IMR-90 (cell line): Measurements from ENCODE around the gene UPK1B. TPM values are rescaled to one million over a fixed set of nuclear protein-coding genes. Genes with fewer than 3 reads are reported as not detected.

ENCODE experiments used
- ATAC-seq: fragments of 200-7000 bp; cut with Tn5 transposase; 2 replicates; pipeline ENCODE4 v1.9.1; 2020; ENCODE audit warnings: low read depth, mild to moderate bottlenecking, moderate library complexity
- BruUV-seq: library from RNA; stranded (reverse); fragments of 400-500 nt; replicated peaks from 2 replicates; lab custom pipeline; 2021; lab: Mats Ljungman, UMichigan
- CTCF ChIA-PET: fragments of 300-600 bp; formaldehyde crosslinking; extraction: SDS; loops from one replicate; lab custom pipeline; 2021; ENCODE audit warnings: antibody characterized with exemption; lab: Yijun Ruan, JAX
- POLR2A ChIA-PET: fragments of 300-600 bp; sonication (Branson Sonifier 250); formaldehyde crosslinking; loops from one replicate; lab custom pipeline; 2022; ENCODE audit warnings: antibody characterized with exemption; ENCODE audit not compliant: unreplicated experiment; lab: Charles Lee
- DNase-seq: peaks from one replicate; pipeline ENCODE4 v3.0.0; 2013
- H2AFZ ChIP-seq: replicated peaks from 2 replicates; pipeline ENCODE3; 2013; ENCODE audit warnings: low read length, mild to moderate bottlenecking; ENCODE audit not compliant: poor library complexity
- H2AK5ac ChIP-seq: 2 replicates; pipeline ENCODE4 v1.6.1; 2013; ENCODE audit warnings: low read depth, low read length, inconsistent platforms
- H2AK9ac ChIP-seq: replicated peaks from 2 replicates; pipeline ENCODE3; 2013; ENCODE audit warnings: mild to moderate bottlenecking, low read depth, low read length, moderate library complexity; ENCODE audit not compliant: poor library complexity
- H2BK120ac ChIP-seq: 2 replicates; pipeline ENCODE4 v1.6.1; 2013; ENCODE audit warnings: low read depth, low read length, inconsistent platforms
- H2BK15ac ChIP-seq: 3 replicates; pipeline ENCODE4 v1.6.1; 2013; ENCODE audit warnings: low read depth, low read length, inconsistent platforms
- H2BK20ac ChIP-seq: 2 replicates; pipeline ENCODE4 v1.6.1; 2013; ENCODE audit warnings: low read depth, mild to moderate bottlenecking, inconsistent platforms, low read length, moderate library complexity
- H2BK5ac ChIP-seq: 2 replicates; pipeline ENCODE4 v1.6.1; 2013; ENCODE audit warnings: mild to moderate bottlenecking, low read depth, low read length, inconsistent platforms; ENCODE audit not compliant: poor library complexity, severe bottlenecking
- H3K14ac ChIP-seq: replicated peaks from 2 replicates; pipeline ENCODE4 v1.6.1; 2013; ENCODE audit warnings: low read depth, low read length, inconsistent platforms
- H3K18ac ChIP-seq: 2 replicates; pipeline ENCODE4 v1.6.1; 2013; ENCODE audit warnings: low read depth, low read length, control low read depth
- H3K23ac ChIP-seq: 2 replicates; pipeline ENCODE4 v1.6.1; 2013; ENCODE audit warnings: low read depth, low read length, inconsistent platforms
- H3K27ac ChIP-seq: 2 replicates; pipeline ENCODE4 v1.5.1; 2013; ENCODE audit warnings: mild to moderate bottlenecking, control low read depth, low read length; ENCODE audit not compliant: insufficient read depth
- H3K27me3 ChIP-seq: 2 replicates; pipeline ENCODE4 v1.6.1; 2013; ENCODE audit warnings: low read length; ENCODE audit not compliant: control insufficient read depth, insufficient read depth
- H3K36me3 ChIP-seq: 2 replicates; pipeline ENCODE4 v1.6.1; 2013; ENCODE audit warnings: low read length, mixed read lengths; ENCODE audit not compliant: control insufficient read depth, insufficient read depth
- H3K4ac ChIP-seq: 2 replicates; pipeline ENCODE4 v1.6.1; 2013; ENCODE audit warnings: low read depth, low read length, inconsistent platforms
- H3K4me1 ChIP-seq: 2 replicates; pipeline ENCODE4 v1.6.1; 2013; ENCODE audit warnings: low read length, mixed read lengths; ENCODE audit not compliant: control insufficient read depth, insufficient read depth
- H3K4me2 ChIP-seq: 2 replicates; pipeline ENCODE4 v1.6.1; 2013; ENCODE audit warnings: low read depth, mild to moderate bottlenecking, control low read depth, low read length, moderate library complexity
- H3K4me3 ChIP-seq: 2 replicates; pipeline ENCODE4 v1.5.1; 2013; ENCODE audit warnings: low read depth, mild to moderate bottlenecking, control low read depth, low read length, moderate library complexity; ENCODE audit not compliant: insufficient read depth
- H3K56ac ChIP-seq: 2 replicates; pipeline ENCODE4 v1.6.1; 2013; ENCODE audit warnings: low read length, inconsistent platforms; ENCODE audit not compliant: insufficient read depth; ENCODE audit errors: extremely low read depth
- H3K79me1 ChIP-seq, 2 experiments: 2 replicates each; pipeline ENCODE4 v1.6.1; 2013; ENCODE audit warnings: low read length in 2 of 2, inconsistent platforms in 1 of 2, low read depth in 1 of 2
- H3K9ac ChIP-seq: 2 replicates; pipeline ENCODE4 v1.6.1; 2013; ENCODE audit warnings: low read depth, low read length, control low read depth
- H3K9me1 ChIP-seq: 2 replicates; pipeline ENCODE4 v1.6.1; 2013; ENCODE audit warnings: low read length, inconsistent platforms; ENCODE audit not compliant: insufficient read depth
- H3K9me3 ChIP-seq: 2 replicates; pipeline ENCODE4 v1.6.1; 2013; ENCODE audit warnings: low read length; ENCODE audit not compliant: control insufficient read depth, insufficient read depth
- H4K20me1 ChIP-seq: 2 replicates; pipeline ENCODE4 v1.6.1; 2013; ENCODE audit warnings: low read length, inconsistent platforms; ENCODE audit not compliant: insufficient read depth
- H4K5ac ChIP-seq: 2 replicates; pipeline ENCODE4 v1.6.1; 2013; ENCODE audit warnings: mild to moderate bottlenecking, low read depth, low read length, control low read depth
- H4K8ac ChIP-seq, 2 experiments: 2 replicates each; pipeline ENCODE4 v1.6.1; 2013; ENCODE audit warnings: low read depth in 2 of 2, low read length in 2 of 2, control low read depth in 1 of 2, inconsistent platforms in 1 of 2
- H4K91ac ChIP-seq: 2 replicates; pipeline ENCODE4 v1.6.1; 2013; ENCODE audit warnings: low read depth, low read length, inconsistent platforms; ENCODE audit not compliant: insufficient read depth
- BHLHE40 ChIP-seq: fragments of 150-350 bp; IDR thresholded peaks from 2 replicates; pipeline ENCODE4 v1.6.1; 2016; ENCODE audit warnings: mild to moderate bottlenecking, low read depth, low read length
- CEBPB ChIP-seq: IDR thresholded peaks from 2 replicates; pipeline ENCODE4 v1.6.1; 2012; ENCODE audit warnings: low read depth, low read length, improper control_type of control experiment
- CHD1 ChIP-seq: IDR thresholded peaks from 2 replicates; pipeline ENCODE4 v1.6.1; 2012; ENCODE audit warnings: low read depth, low read length, improper control_type of control experiment
- CTCF ChIP-seq: conservative IDR thresholded peaks from 2 replicates; pipeline ENCODE4 v1.5.1; 2012; ENCODE audit warnings: mild to moderate bottlenecking, low read depth, low read length, improper control_type of control experiment
- FOS ChIP-seq: fragments of 150-350 bp; IDR thresholded peaks from 2 replicates; pipeline ENCODE4 v1.6.1; 2016; ENCODE audit warnings: low read depth, low read length
- MAZ ChIP-seq: IDR thresholded peaks from 2 replicates; pipeline ENCODE4 v1.6.1; 2012; ENCODE audit warnings: low read depth, mild to moderate bottlenecking, low read length, improper control_type of control experiment, moderate library complexity, borderline replicate concordance
- NFE2L2 ChIP-seq: fragments of 150-350 bp; IDR thresholded peaks from 2 replicates; pipeline ENCODE4 v1.6.1; 2016; ENCODE audit warnings: low read depth, mild to moderate bottlenecking, low read length
- RAD21 ChIP-seq: IDR thresholded peaks from 2 replicates; pipeline ENCODE4 v1.6.1; 2012; ENCODE audit warnings: low read length, improper control_type of control experiment
- RCOR1 ChIP-seq: IDR thresholded peaks from 2 replicates; pipeline ENCODE4 v1.6.1; 2012; ENCODE audit warnings: mild to moderate bottlenecking, low read length, improper control_type of control experiment; ENCODE audit not compliant: insufficient replicate concordance
- RFX5 ChIP-seq: IDR thresholded peaks from 2 replicates; pipeline ENCODE4 v1.8.0; 2012; ENCODE audit warnings: low read depth, mild to moderate bottlenecking, low read length, moderate library complexity
- SMC3 ChIP-seq: fragments of 150-350 bp; IDR thresholded peaks from 2 replicates; pipeline ENCODE4 v1.6.1; 2016; ENCODE audit warnings: low read depth, mild to moderate bottlenecking, antibody characterized with exemption, low read length, moderate library complexity
- WGBS, 2 experiments: methylation state at CpG; one replicate each; pipeline versions ENCODE4 v1.1.5 to v1.1.7; 2013; ENCODE audit warnings: missing lambda C conversion rate in 2 of 2; ENCODE audit not compliant: insufficient read length in 1 of 2; ENCODE audit errors: extremely low coverage in 2 of 2; 5-methylcytosine and 5-hydroxymethylcytosine counted together
- dilution Hi-C: fragments of 300-500 bp; cut with HindIII; formaldehyde crosslinking; loops from one replicate; pipeline ENCODE4 v1.14.3; 2018; ENCODE audit warnings: low sequenced_read_pairs; ENCODE audit not compliant: unreplicated experiment
- in situ Hi-C: fragments of 300-500 bp; cut with MboI; formaldehyde crosslinking; loops from 3 replicates; pipeline ENCODE4 v1.14.3; 2019; ENCODE audit warnings: low sequenced_read_pairs, inconsistent platforms, mixed read lengths
- intact Hi-C: fragments of 100-400 bp; cut with micrococcal nuclease; formaldehyde crosslinking; loops from 2 replicates; pipeline ENCODE4 v1.10.0; 2022
- polyA plus RNA-seq, 3 experiments: library from polyadenylated mRNA; depleted of rRNA; stranded (reverse); fragments of >200 nt; gene quantifications; 2 replicates each; pipeline ENCODE4 v1.2.3, GENCODE V29; 2012; ENCODE audit warnings: low replicate concordance in 1 of 3
- total RNA-seq: library from RNA; depleted of rRNA; stranded (reverse); fragments of >200 nt; gene quantifications from 2 replicates; pipeline ENCODE4 v1.2.3, GENCODE V29; 2012

UPK1B gene
- total and polyA plus RNA-seq, 2 of the 4 experiments (the other 2 are of a cell fraction) = 0.36 to 0.55 TPM

- H2AFZ ChIP-seq = no peak overlapping the region
- BruUV-seq = no TSS peak
- WGBS, 2 experiments = no CpG with 5 or more reads among the region's 1 CpG
- in situ Hi-C loops (no loop called here), intact Hi-C loops (no loop called here), dilution Hi-C loops (no loop called here)
- no peak overlapping the region; the same call in 1 of the 2 replicates for H4K91ac ChIP-seq
- H3K4me3 ChIP-seq = no peak overlapping the region
- H4K20me1 ChIP-seq = no peaks in the 10 kb centered on the region
- no peak overlapping the region for H2AK9ac ChIP-seq
- H3K36me3 ChIP-seq = no peaks in the 10 kb centered on the region
- no peak overlapping the region for H3K27ac ChIP-seq
- ATAC-seq (no peak), DNase-seq (no peak)
- H2BK15ac ChIP-seq = no peak overlapping the region
- no peak overlapping the region for H2BK20ac ChIP-seq
- no peak overlapping the region for H3K9ac ChIP-seq
- H3K23ac ChIP-seq = no peak overlapping the region
- H3K9me1 ChIP-seq = no peaks in the 10 kb centered on the region
- H3K56ac ChIP-seq = no peak overlapping the region
- H4K5ac ChIP-seq = peak overlapping the region; percentile 90; the same call in 1 of the 2 replicates
- H3K4me2 ChIP-seq = no peak overlapping the region
- no peak overlapping the region for H3K14ac ChIP-seq
- H3K79me1 ChIP-seq = no peaks in the 10 kb centered on the region
- ChIA-PET CTCF (interaction anchor here (1.0 kb wide), 1 partner anchor 81 kb away, joined by 4 read pairs; the partner anchor contains the start of gene B4GALT4), POLR2A (no interaction called here)
- H3K27me3 ChIP-seq = no peaks in the 10 kb centered on the region
- peaks cover 4% of the 10 kb centered on the region for H3K9me3 ChIP-seq
- H3K18ac ChIP-seq = peak overlapping the region; percentile 85; the same call in 1 of the 2 replicates
- H4K8ac ChIP-seq = 0 out of 4 replicates have a peak overlapping the region, but pooled peaks of 1 of the 2 experiments have one; percentile 18
- TF ChIP-seq CHD1 (no peak), BHLHE40 (no peak), MAZ (no peak), RFX5 (no peak), CEBPB (no peak), RAD21 (no peak), RCOR1 (no peak), NFE2L2 (no peak), FOS (no peak), CTCF (no peak), SMC3 (no peak)
- 0 out of 2 replicates have a peak overlapping the region, but pooled peaks have one; percentile 13 for H2AK5ac ChIP-seq
- H2BK120ac ChIP-seq = no peak overlapping the region
- no peak overlapping the region for H3K4ac ChIP-seq
- H2BK5ac ChIP-seq = peak overlapping the region; percentile 18
- H3K4me1 ChIP-seq = peaks cover 6% of the 10 kb centered on the region
Measured at GRCh38 chr3:119160815-119161214, 12.6 kb upstream of the UPK1B start.
